Transverse colon (tissue), 4 donors: ENCODE results near the gene CD300E. TPM values are rescaled to one million over a fixed set of nuclear protein-coding genes. Genes with fewer than 3 reads are reported as not detected.

Source experiments
- DNase-seq: peaks from one replicate; pipeline ENCODE4 v3.0.0-alpha.2; 2019
- H3K27ac ChIP-seq, 4 donors: fragments of 200-600 bp; sonication (generic); 2 replicates each; pipeline ENCODE4 v1.5.1; 2016 to 2018; ENCODE audit warnings: inconsistent platforms in 4 of 4
- H3K27me3 ChIP-seq: fragments of 200-600 bp; sonication (generic); 2 replicates; pipeline ENCODE4 v1.5.1; 2017; ENCODE audit warnings: inconsistent platforms
- H3K36me3 ChIP-seq, 4 donors: fragments of 200-600 bp; sonication (generic); 2 replicates each; pipeline ENCODE4 v1.5.1; 2017 to 2019; ENCODE audit warnings: inconsistent platforms in 4 of 4
- H3K4me1 ChIP-seq, 4 donors: fragments of 200-600 bp; sonication (generic); 2 replicates each; pipeline ENCODE4 v1.5.1; 2017 to 2020; ENCODE audit warnings: inconsistent platforms in 4 of 4
- H3K4me3 ChIP-seq, 4 donors: fragments of 200-600 bp; sonication (generic); 1 replicate in 1 of 4; 2 replicates in 3 of 4; pipeline versions ENCODE4 v1.5.1 to v1.6.1; 2017 to 2019; ENCODE audit warnings: inconsistent platforms in 4 of 4
- H3K9me3 ChIP-seq, 2 donors: fragments of 200-600 bp; sonication (generic); 2 replicates each; pipeline ENCODE4 v1.5.1; 2017 to 2019; ENCODE audit warnings: inconsistent platforms in 2 of 2
- EP300 ChIP-seq: sonication (generic); formaldehyde crosslinking; IDR thresholded peaks from one replicate; pipeline ENCODE4 v1.6.1; 2017; ENCODE audit warnings: antibody characterized with exemption, low read depth
- POLR2A ChIP-seq: fragments of 450-650 bp; IDR thresholded peaks from one replicate; pipeline ENCODE4 v1.6.1; 2016; ENCODE audit warnings: antibody characterized with exemption, mild to moderate bottlenecking, moderate library complexity
- POLR2AphosphoS5 ChIP-seq, 3 donors: sonication (generic); formaldehyde crosslinking; IDR thresholded peaks; one replicate each; pipeline ENCODE4 v1.6.1; 2016; ENCODE audit warnings: antibody characterized with exemption in 3 of 3
- WGBS, 2 donors: methylation state at CpG; one replicate each; pipeline ENCODE4 v1.1.5; 2018; ENCODE audit warnings: low coverage in 1 of 2; 5-methylcytosine and 5-hydroxymethylcytosine counted together
- in situ Hi-C, 4 donors: fragments of 200-750 bp; cut with MboI; loops; one replicate each; pipeline versions ENCODE4 v1.15.0 to v1.15.1; 2017; ENCODE audit warnings: low sequenced_read_pairs in 3 of 4, low pct_ligation_motif_present in 1 of 4, low pct_unique_long_range_greater_than_20kb in 1 of 4
- intact Hi-C: fragments of 100-400 bp; cut with DNase I; formaldehyde crosslinking; loops from one replicate; pipeline ENCODE4 v1.15.1; 2023; ENCODE audit warnings: low total_unique reads
- total RNA-seq, 4 donors: library from RNA; depleted of rRNA; stranded (reverse); fragments of >200 nt; gene quantifications; one replicate each; pipeline ENCODE4 v1.1.0, GENCODE V29; 2016
- TF ChIP-seq, protein P1 (sequence below), 5 experiments: fragments of 200-600 bp in 3 of 5; fragments of 450-650 bp in 2 of 5; sonication (generic) in 3 of 5; IDR thresholded peaks; 1 replicate in 2 of 5; 2 replicates in 3 of 5; pipeline ENCODE4 v1.5.1; 2016 to 2017; ENCODE audit warnings: antibody characterized with exemption in 5 of 5, inconsistent platforms in 3 of 5, mild to moderate bottlenecking in 2 of 5, moderate library complexity in 1 of 5

CD300E gene
- total RNA-seq, 4 donors from 2014 or later: 0.14 to 0.32 TPM; not detected in 2

DNA sequence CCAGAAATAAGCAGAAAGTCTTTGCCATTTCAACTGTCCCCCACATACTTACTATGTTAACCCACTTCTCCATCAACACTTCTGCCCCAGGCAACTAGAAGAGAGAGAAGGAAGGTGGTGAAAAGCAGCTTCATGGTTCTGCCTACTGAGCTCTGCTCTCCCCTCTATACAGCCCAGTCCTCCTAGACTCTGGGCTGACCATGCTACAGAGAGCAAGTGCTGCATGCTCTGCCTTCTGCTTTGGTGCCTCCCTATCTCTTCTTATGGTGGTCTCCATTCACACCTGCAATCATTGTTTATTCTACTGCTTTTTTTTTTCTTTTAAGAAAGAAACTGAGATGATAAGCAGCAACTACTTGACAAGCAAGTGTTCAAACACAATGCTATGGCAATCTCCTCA is 20.3 kb upstream of the CD300E start:
- Histone ChIP-seq H3K27me3 (peaks cover 24% of the 10 kb centered on the region), H3K27ac (no peak overlapping the region), H3K4me3 (no peak overlapping the region), H3K4me1 (peaks cover 0 to 2% (median 0%) of the 10 kb centered on the region in 4 donors), H3K9me3 (no peaks in the 10 kb centered on the region), H3K36me3 (no peaks in the 10 kb centered on the region)
- in situ Hi-C loops (no loop called here), intact Hi-C loops (no loop called here)
- no peak for TF ChIP-seq EP300
- TF ChIP-seq POLR2AphosphoS5 (IDR thresholded peaks at IDR 0.05): no peak
- TF ChIP-seq, protein P1, sequence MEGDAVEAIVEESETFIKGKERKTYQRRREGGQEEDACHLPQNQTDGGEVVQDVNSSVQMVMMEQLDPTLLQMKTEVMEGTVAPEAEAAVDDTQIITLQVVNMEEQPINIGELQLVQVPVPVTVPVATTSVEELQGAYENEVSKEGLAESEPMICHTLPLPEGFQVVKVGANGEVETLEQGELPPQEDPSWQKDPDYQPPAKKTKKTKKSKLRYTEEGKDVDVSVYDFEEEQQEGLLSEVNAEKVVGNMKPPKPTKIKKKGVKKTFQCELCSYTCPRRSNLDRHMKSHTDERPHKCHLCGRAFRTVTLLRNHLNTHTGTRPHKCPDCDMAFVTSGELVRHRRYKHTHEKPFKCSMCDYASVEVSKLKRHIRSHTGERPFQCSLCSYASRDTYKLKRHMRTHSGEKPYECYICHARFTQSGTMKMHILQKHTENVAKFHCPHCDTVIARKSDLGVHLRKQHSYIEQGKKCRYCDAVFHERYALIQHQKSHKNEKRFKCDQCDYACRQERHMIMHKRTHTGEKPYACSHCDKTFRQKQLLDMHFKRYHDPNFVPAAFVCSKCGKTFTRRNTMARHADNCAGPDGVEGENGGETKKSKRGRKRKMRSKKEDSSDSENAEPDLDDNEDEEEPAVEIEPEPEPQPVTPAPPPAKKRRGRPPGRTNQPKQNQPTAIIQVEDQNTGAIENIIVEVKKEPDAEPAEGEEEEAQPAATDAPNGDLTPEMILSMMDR (IDR thresholded peaks at IDR 0.05): no peak
- TF ChIP-seq POLR2A: no peak
- DNase-seq: no peak

DNA sequence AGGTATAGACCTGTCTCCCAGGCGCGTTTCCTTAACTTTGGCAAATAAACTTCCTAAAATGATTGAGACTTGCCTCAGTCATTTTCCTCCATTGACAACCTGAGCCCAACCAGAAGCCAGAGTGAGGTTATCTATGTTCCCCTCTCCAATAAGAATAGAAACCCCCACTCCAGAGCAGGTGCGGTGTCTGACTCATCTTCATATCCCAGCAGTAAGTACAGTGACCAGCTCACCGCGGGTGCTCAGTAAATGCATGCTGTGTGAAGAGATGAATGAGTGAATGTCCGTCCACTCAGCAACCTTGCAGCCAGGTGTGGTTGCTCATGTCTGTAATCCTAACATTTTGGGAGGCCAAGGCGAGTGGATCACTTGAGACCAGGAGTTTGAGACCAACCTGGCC is 19.5 kb upstream of the CD300E start:
- Histone ChIP-seq H3K27ac (no peak overlapping the region), H3K4me1 (peaks cover 0 to 2% (median 0%) of the 10 kb centered on the region in 4 donors), H3K9me3 (no peaks in the 10 kb centered on the region), H3K4me3 (no peak overlapping the region), H3K36me3 (no peaks in the 10 kb centered on the region), H3K27me3 (peaks cover 22% of the 10 kb centered on the region)
- WGBS, 2 donors: 82% methylated on average over 7 of the region's 7 CpGs; no CpG with 5 or more reads in 1 of the 2 donors
- no peak for TF ChIP-seq POLR2AphosphoS5 (IDR thresholded peaks at IDR 0.05)
- TF ChIP-seq POLR2A: no peak
- TF ChIP-seq, protein P1 (IDR thresholded peaks at IDR 0.05): no peak
- TF ChIP-seq EP300: no peak
- DNase-seq: no peak
- in situ Hi-C loops: no loop called here
- intact Hi-C loops: no loop called here

DNA sequence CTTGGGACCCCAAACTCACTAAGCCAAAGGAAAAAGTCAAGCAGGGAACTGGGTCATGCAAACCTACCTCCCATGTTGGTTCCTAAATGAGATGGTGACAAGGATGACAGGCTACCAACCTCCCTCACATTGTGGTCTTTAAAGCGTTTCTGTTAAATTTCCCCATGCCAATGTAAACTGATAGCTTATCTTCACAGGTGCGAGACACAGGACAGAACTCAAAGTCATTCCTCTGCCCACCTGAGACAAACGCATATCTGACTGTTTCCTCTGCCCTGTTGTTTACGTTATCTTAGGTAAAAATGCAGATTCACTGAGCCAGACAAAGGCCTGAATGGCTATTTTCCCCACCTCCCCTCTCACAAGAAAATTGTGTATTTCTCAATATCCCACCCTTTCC is 19.0 kb upstream of the CD300E start:
- WGBS, 2 donors: 49 to 72% methylated on average over 3 to 4 of the region's 4 CpGs
- no peak for TF ChIP-seq POLR2A
- TF ChIP-seq, protein P1 (IDR thresholded peaks at IDR 0.05): no peak
- no peak for TF ChIP-seq EP300
- no peak for TF ChIP-seq POLR2AphosphoS5 (IDR thresholded peaks at IDR 0.05)
- no peak for DNase-seq
- Histone ChIP-seq H3K9me3 (no peaks in the 10 kb centered on the region), H3K27me3 (peaks cover 22% of the 10 kb centered on the region), H3K4me1 (peaks cover 0 to 2% (median 0%) of the 10 kb centered on the region in 4 donors), H3K36me3 (no peaks in the 10 kb centered on the region), H3K4me3 (no peak overlapping the region), H3K27ac (no peak overlapping the region)
- in situ Hi-C loops (no loop called here), intact Hi-C loops (no loop called here)

DNA sequence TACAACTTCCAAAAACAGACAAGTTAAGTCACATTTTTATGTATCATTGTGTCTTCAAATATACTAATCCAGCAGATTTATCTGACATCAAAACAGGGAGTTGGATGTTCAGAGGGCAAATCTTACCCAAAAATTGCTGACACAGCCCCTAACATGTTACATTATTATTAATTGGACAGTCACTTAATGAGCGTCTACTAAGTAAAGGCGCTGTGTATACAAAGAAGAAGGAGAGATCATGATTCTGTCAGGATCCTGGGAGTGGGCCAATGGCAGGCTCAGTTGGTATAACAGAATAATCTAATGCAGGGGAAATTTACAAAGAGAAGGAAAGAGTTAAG is 18.4 kb upstream of the CD300E start:
- Histone ChIP-seq H3K9me3 (no peaks in the 10 kb centered on the region), H3K27ac (no peak overlapping the region), H3K4me1 (peaks cover 0 to 2% (median 0%) of the 10 kb centered on the region in 4 donors), H3K4me3 (no peak overlapping the region), H3K36me3 (no peaks in the 10 kb centered on the region), H3K27me3 (peaks cover 25% of the 10 kb centered on the region)
- in situ Hi-C loops: no loop called here
- no peak for DNase-seq
- 67 to 70% methylated on average over 2 of the region's 2 CpGs for WGBS, 2 donors
- intact Hi-C loops: no loop called here
- TF ChIP-seq POLR2A (no peak), EP300 (no peak)

DNA sequence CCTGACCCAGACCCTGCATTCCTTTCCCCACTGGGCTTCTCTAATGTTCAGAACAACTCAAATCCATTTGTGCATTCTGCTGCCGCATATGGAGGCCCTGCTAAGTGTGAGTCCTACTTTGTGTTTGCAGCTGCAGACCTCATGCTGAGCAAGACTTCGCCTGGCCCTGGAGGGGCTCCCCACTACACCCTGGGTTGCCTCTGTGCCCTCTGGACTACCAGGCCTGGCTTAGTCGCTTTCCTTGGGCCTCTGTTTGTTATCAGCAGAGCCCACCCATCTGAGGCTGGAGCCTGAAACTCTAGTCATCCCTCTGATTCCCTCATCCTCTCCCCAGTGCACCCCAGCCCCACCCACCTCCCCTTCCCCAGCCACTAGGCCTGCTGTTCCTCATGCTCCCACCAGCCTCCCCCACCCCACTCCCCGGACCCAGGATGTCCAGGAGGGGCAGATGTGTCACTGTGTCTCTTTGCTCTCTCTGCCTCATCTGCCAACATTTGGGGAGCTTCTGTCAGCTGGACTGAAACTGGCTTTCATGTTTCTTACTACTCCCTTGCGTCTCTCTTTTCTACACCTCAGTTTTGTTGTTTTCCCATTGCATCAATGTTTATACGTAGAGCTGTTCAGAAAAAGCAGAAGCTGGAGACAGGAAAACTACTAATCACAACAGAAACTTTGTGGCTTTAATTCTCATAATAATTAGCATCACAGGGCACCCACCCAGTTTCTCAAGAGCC is 17.9 kb upstream of the CD300E start:
- Histone ChIP-seq H3K4me1 (peaks cover 0 to 2% (median 0%) of the 10 kb centered on the region in 4 donors), H3K27me3 (peaks cover 25% of the 10 kb centered on the region), H3K9me3 (no peaks in the 10 kb centered on the region), H3K4me3 (no peak overlapping the region), H3K36me3 (no peaks in the 10 kb centered on the region), H3K27ac (no peak overlapping the region)
- no peak for DNase-seq
- intact Hi-C loops: no loop called here
- WGBS, 2 donors: 59 to 81% methylated on average over 4 to 6 of the region's 6 CpGs
- TF ChIP-seq, protein P1 (IDR thresholded peaks at IDR 0.05): no peak
- TF ChIP-seq EP300 (no peak), POLR2AphosphoS5 (IDR thresholded peaks at IDR 0.05) (no peak), POLR2A (no peak)
- in situ Hi-C loops: no loop called here
